HG03097 (cell line): ENCODE measurements around the gene C2orf68.
A peak's percentile ranks its signal among the peaks of the same experiment; 100 is the strongest.
"Not testable (repeated sequence)": the region's sequence is repeated elsewhere in the genome, so short reads cannot be mapped to it uniquely, and the experiment has no call there.

Experiments
- ATAC-seq: cut with Tn5 transposase; IDR thresholded peaks from one replicate; pipeline ENCODE4 v1.9.1; 2021; ENCODE audit not compliant: unreplicated experiment, low FRiP score

The C2orf68 gene, protein sequence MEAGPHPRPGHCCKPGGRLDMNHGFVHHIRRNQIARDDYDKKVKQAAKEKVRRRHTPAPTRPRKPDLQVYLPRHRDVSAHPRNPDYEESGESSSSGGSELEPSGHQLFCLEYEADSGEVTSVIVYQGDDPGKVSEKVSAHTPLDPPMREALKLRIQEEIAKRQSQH

DNA sequence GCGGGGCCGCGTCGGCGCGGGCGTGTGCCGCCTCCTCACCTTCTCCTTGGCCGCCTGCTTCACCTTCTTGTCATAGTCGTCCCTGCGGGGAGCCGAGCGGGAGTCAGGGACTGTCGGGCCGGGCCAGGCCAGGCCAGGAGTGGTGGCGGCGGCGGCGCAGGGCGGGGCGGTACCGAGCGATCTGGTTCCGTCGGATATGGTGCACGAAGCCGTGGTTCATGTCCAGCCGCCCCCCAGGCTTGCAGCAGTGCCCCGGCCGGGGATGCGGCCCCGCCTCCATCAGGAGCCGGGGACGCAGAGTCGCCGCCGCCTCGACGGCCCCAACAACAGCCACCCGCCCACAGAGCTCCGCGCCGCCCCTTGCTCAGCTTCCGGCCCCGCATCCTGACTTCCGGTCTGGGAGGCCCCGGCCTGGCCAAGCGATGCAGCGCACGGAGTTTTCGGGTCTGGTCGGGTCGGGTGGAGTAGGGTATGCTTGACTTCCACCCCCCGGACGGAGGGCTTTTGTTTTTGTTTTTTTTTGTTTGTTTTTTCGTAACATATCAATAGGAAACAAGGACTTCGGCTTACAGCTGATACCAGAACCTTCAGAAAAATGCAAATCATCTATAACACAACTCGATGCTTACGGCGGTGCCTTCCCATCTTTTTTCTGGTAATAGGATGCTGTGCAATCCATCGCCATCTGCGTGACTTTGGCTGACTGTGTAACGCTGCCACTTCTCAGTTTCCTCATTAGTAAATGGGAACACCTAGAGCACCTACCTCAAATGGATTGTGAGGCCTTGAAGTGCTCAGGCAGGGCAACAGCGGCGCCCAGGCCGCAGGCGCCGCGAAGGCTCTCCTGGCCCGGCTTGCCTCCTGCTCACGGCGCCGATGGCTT lies at the start of gene C2orf68:
C2orf68 (minus strand) TSS at position 362 of the 883 bp plus-strand sequence; CDS start at position 280, 82 bp downstream.
- ATAC-seq: peak; percentile 61

DNA sequence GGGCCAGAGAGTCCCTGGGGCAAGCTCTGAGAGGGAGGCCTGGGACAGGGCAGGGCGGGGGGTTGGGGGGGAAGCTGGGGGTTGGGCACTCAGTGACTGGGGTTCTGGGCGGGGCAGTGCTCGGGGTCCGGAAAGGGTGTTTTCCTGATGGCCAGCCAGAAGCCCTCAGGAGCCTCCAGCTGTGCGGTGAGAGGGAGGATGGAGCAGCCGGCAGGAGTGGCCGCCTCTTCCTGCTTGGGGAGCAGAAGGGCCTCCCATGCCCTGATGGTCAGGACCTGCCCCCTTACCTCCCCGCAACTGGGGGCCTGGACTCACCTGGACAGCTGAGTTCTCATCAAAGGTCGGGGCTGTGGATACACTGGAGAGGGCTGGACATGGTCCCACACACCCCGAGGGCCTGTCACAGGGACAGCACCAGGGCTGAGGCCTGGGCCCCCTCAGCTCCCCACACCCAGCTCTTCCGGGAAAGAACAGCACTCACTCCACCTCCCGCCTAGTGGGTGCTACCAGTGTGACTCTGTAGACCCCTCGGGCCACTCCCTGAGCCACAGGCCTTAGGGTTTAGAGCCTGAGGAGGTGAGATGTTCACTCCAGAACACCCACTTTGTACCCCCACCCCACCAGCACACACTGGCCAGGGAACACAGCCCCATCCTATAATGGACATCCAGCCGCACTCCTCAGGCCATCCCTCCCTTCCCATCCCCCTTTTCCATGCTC lies 49.4 kb upstream of the C2orf68 start:
- no peak for ATAC-seq

DNA sequence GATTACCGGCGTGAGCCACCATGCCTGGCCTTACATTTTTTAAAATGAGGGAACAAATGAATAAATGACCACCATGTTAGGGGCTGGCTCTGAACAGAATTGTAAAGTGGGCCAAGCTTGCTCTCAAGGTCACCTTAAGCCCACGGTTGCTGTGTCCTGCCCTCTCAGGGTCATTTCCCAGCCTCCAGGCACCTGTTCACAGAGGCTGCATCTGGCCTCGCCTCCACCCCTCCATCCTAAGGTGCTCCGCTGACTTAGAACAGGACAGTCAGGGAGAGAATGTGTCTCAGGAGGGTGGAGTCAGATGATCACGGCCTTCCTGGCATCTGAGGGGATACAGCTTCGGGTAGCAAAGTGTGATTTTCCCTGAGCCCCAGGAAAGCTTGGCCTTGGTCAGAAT lies 48.9 kb upstream of the C2orf68 start:
- no peak for ATAC-seq

DNA sequence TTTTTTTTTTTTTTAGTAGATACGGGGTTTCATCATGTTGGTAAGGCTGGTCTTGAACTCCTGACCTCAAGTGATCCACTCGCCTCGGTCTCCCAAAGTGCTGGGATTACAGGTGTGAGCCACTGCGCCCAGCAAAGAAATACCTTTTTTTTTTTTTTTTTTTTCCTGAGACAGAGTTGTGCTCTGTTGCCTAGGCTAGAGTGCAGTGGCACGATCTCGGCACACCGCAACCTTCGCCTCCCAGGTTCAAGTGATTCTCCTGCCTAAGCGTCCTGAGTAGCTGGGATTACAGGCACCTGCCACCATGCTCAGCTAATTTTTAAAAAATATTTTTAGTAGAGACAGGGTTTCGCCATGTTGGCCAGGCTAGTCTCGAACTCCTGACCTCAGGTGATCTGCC lies 48.4 kb upstream of the C2orf68 start:
- ATAC-seq: not testable (repeated sequence)

DNA sequence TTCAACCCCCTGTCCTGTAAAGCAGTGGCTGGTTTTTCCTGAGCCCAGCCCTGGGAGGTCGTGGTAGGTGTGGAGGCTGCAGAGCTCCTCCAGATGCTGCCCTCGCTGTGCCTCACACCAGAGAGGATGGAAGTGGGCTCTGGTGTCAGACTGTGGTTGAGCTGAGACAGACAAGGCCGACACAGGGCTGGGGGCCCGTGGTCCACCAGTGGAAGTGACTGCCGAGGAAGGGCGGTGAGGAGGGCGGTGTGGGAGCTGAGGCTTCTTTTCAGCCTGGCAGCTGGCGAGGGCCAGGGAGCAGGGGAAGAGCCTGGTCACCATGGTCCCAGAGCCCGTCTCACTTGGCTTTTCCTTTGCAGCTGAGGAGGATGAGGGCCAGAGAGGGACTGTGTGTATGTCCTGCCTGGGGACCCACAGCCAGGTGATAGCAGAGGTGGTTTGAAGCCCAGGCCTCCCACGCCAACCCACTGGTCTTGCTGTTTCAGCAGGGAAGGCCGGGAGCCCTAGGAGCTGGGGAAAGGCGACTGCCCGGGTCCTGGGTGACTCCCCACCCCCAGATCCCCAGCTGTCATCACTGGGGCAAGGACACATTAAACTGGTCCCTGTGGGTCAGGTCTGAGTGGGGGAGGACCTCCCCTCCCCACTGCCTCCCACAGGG lies 47.6 kb upstream of the C2orf68 start:
- no peak for ATAC-seq

DNA sequence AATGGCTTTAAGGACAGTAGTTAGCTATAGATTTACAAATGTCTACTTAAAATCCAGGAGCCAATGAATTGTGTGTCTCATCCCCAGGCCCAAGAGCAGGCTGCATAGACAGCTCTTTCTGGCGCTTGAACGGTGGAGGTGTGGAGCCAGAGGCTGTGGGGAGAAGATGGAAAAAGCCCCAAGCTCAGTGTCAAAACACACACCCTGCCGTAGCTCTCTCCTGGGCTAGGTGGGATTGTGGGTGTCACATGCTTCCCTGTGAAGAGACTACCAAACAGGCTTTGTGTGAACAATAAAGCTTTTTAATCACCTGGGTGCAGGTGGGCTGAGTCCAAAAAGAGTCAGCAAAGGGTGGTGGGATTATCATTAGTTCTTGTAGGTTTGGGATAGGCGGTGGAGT lies 45.5 kb upstream of the C2orf68 start:
- not testable (repeated sequence) for ATAC-seq

DNA sequence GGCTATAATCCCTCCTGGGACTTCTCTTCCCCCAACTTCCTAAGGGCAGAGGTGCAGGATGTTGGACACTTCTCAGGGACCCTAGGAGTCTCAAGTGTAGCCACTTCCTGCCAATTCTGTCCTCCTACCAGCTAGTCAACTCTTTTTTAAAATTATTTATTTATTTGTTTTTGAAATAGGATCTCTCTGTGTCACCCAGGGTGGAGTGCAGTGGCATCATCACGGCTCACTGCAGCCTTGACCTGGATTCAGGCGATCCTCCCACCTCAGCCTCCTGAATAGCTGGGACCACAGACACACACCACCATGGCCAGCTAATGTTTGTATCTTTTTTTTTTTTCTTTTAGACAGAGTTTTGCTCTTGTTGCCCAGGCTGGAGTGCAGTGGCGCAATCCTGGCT lies 44.6 kb upstream of the C2orf68 start:
- no peak for ATAC-seq

DNA sequence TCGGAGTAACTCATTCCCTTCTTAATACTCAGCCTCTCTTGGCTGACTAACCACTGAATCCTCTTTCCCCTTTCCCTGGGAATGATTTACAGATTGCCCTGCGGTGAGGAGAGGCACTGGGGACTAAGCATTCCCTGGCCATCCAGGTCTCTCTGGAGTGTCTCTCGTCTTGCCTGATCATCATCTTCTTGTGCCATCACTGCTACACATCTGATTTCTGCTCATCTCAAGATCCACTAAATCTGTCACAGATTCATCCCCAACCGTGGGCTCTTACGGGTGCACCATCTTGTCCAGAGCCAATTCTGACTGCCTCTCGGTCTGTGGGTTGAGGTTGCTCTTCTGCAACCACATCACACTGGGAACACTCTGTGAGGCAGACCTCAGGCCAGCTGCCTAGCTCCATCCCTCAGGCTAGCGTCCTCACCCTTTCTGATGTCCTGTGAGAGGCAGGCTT lies 44.1 kb upstream of the C2orf68 start:
- ATAC-seq: no peak

DNA sequence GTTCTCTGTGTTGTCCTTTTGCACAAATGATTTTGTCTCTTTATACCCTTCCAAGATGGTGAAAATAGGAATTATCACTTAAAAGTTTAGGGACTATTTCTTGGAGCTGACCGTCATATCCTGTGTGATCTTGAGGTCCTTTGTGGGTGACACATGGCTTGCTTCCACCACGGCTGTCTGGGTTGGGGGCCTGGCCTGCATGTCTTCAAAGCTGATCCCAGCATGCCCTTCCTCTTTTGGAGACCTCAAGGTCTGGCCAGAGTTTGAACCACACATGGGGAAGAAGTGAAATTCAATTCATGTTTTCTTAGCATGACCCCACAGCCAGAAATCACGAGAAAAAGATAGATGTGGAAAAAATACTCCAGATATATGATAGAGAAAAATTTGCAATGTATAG lies 42.1 kb upstream of the C2orf68 start:
- no peak for ATAC-seq

DNA sequence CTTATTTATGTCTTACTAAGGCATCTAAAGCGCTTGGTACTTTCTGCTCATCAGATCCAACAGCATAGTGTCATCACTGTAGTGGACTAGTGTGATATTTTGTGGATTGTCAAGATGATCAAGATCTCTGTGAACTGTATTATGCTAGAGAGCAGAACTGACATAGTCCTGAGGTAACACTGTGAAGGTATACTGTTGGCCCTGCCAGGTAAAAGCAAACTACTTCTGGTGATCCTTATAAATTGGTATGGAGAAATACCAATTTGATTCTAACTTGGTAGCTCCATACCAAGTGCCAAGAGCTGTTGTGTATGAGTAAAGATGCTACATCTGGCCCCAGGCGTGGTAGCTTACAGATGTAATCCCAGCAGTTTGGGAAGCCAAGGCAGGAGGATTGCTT lies 40.2 kb upstream of the C2orf68 start:
- ATAC-seq: no peak

DNA sequence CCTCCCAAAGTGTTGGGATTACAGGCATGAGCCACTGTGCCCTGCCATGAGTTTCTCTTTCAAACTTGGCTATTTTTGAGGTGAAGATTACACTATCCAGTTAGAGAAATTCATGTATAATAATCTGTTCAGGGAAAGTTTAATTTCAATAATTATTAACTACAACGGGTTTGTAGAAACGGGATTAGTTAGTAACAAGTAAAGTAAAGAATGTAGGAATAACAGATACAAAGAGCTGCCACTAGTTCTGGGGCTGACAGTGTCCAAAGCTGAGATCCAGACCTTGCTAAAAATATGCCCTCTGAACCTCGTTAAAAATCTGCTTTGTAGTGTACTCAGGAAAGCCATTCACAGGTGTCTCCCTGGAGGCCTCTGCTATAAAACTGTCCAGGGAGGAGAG lies 39.2 kb upstream of the C2orf68 start:
- no peak for ATAC-seq

DNA sequence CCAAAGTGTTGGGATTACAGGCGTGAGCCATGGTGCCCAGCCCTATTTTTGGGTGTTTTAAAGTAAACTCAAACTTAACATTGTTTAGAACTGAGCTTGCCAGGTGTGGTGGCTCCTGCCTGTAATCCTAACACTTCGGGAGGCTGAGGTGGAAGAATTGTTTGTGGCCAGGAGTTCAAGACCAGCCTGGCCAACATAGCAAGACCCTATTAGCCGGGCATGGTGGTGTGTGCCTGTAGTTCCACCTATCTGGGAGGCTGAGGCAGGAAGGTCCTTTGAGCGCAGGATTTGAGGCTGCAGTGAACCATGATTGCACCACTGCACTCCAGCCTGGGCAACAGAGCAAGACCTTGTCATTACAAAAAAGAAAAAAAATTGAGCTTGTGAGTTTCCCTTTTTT lies 38.6 kb upstream of the C2orf68 start:
- no peak for ATAC-seq

DNA sequence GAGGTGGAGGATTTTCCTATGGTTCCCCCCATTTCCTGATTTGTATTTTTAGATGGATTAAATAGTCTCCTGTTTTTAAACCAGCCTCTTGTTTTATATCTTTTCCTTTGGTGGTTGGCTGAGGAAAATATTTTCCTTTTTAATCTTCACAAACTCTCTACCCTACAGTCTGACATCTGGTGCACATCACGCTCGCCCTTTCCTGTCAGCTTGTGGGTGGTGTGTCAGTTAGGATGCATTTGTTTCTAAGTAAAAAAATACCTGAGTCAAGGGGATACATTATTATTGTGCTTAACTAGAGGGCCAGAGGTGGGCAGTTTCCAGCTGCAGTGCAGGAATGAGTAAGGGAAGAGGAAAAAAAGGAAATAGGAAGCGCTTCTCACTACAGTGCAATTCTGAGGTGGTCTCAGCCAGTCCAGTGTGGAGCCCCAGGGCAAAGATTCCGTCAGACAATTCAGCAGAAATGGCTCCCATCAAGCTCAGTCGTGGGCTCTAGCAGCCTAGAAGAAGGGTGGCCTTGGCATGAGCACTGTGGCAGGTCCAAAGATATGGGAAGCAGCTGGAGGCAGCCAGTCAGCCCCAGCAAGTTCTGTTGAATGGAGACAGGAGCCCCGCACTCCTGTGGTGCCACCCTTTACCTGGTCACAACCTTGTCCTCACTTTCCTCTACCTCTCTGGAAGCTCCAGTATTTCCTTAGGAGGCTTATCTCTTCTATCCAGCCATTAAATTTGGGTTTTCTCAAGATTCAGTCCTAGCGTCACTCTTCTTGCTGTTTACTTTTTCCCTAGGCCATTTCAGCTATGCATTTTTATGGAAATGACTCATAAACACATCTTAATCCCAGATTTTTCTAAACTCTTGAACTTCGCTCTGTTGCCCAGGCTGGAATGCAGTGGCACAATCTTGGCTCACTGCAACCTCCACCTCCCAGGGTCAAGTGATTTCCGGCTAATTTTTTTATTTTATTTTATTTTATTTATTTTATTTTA lies 37.6 kb upstream of the C2orf68 start:
- no peak for ATAC-seq

DNA sequence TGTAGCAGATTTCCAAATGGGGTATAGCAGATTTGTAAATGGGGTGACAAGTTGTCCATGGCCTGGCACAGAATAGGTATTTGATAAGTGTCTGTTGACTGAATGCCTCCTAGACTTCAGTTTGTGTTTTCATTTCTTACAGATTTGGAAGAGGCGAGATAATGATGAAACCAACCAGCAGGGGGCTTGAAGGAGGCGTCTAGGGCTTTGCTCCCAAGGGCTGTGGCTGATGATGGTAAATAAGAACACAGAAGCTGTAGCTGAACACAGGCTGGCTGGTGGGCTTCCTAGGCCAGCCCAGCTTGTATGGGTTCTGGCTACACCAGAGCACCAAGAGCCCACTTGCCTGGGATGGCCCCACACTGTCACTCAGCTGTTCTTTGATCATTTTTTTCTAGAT lies 36.8 kb upstream of the C2orf68 start:
- ATAC-seq: no peak

DNA sequence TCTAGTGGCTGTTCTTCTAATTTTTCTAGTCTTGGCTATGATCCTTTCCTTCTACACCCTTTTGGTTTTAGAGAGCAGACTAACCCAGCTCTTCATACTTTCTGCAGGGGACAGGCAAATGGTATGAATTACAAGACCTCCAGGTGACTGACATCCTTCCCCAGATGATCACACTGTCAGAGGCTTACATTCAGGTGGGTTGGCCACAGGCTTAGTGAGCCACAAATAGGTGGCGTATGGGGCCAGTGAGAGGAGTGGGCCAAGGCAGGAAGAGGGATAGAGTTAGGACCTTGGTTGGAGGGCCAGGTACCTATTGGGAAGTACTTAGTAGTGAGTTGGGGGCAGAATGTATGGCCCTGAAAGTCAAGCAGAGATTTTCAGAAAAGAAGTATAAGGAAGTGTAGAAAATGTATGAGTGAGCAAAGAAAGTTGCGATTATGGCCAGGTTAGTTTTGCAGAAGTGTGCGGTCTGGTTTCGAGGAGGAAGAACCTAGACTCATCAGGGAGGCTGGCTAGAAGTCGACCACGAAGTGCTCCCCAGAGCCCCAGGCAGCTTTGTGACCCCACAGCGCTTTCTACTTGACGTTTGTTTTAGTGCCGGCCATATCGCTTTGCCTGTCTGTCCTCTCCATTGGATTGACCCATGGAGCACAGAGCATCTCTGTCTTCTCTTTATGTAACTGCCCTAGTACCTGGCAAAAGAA lies 36.1 kb upstream of the C2orf68 start:
- ATAC-seq: no peak

DNA sequence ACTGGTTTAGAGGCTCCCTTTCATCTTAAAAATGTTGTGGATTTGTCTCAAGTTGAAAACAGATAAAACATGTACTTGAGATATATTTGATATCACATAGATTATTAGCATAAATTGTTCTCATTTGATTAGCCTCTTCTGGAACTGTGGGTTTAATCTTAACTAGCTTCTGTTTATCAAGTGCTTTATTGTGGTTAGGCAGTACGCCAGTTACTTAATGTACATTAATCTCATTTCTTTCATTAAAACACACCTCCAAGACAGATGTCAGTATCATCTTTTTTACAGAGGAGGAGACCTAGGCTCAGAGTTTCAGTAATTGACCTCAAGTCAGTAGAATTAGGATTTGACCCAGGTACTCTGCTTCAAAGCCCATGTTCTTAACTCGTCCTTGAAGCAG lies 34.3 kb upstream of the C2orf68 start:
- no peak for ATAC-seq

DNA sequence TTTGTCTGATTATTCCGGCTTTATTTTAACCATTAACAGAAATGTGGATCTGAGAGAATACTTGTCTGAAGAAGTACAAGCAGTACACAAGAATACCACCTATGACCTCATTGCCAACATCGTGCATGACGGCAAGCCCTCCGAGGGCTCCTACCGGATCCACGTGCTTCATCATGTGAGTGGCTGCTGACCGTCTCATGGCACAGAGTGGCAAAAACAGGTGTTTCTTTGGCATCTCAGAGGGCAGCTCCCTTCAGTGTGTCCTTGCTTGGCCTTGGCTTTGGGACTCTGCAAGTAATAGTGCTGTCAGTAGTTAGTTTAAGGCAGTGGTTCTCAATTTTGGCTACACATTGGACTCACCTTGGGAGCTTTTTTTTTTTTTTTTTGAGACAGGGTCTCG lies 33.0 kb upstream of the C2orf68 start:
- ATAC-seq: no peak

DNA sequence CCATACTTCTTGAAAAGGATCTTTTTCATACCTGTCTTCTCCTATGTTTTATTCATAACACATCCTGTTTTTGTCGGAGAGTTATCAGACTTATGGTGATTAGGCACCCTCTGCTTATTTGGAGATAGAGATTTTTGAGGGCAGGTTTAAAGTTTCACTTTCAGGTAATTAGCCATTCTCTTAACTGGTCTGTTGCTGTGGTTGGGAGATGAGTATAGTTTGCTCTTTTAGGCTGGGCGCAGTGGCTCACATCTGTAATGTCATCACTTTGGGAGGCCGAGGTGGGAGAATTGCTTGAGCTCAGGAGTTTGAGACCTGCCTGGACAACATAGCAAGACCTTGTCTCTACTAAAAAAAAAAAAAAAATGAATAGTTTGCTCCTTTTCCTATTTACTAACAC lies 30.9 kb upstream of the C2orf68 start:
- peak; percentile 52 for ATAC-seq

DNA sequence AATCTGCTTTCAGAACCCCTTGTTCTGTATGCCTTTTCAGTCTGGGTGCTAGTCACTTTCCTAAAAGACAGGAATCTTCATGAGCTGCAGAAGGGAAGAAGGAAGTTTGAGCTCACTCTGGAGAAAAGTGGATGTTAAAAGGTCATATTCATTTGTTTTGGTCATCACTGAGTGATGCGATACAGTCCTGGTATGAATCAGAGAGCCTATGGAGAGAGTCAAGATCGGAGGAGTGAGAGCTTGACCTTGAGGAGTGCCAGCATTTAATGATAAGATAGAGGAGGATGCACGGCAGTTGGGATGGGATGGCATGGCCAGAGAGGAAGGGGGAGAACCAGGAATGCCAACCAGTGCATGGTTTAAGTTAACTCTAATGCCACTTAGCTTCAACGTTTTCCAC lies 23.8 kb upstream of the C2orf68 start:
- ATAC-seq: no peak
